Hematopoietic multipotent progenitor cell treated with erythropoietin and hydrocortisone succinate and interleukin-3 and kit ligand, for 15 days (in vitro differentiated cells): ENCODE results near the gene SPAG6.
"Not testable (repeated sequence)": the region's sequence is repeated elsewhere in the genome, so short reads cannot be mapped to it uniquely, and the experiment has no call there.

Source experiments
- DNase-seq: peaks from one replicate; pipeline ENCODE4 v3.0.0-alpha.2; 2015; ENCODE audit warnings: low spot score

SPAG6 gene

DNA sequence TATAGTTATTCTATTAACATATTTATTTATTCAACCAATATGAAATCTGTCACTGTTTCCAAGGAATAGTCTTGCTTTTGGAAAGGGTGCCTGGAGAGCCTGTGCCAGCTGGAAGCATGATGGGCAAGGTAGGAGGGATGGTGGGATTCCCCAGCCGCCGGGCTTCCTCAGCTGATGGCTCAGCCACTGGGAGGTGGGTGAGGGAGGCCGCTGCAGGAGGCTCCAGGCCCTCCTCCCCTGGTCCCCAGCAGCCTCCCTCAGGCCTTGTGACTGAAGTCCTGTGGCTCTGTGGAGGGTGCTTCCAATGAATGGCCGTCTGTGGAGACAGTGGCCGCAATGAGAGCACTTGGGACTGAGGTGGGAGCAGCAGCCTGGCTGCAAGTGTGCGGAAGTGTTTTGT lies 27.0 kb downstream of the SPAG6 start:
- DNase-seq = no peak

GRCh38 chr10:22372917-22373316 lies 27.6 kb downstream of the SPAG6 start:
- DNase-seq = no peak

- DNase-seq = no peak
Observed at GRCh38 chr10:22374489-22375126, 29.3 kb downstream of the SPAG6 start.

DNA sequence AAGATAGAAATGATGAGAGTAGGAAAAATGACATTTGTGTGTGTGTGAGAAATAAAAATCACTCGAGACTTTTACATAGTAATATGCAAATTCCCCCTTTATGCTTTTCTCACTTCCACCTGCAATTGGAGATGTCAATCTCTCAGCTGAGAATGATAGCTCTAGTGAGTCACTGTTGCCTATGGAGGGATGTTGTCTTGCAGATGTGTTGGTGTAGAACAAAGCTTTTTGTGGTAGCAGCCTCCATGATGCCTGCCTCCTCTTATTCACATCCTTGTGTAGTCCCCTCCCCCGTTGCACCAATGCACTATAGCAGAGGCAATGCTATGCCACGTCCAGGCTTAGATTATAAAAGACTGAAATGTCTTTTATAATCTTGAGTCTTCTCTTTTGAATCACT lies 33.8 kb downstream of the SPAG6 start:
- DNase-seq = no peak

- no peak for DNase-seq
Observed at GRCh38 chr10:22381262-22381661, 36.0 kb downstream of the SPAG6 start.

DNA sequence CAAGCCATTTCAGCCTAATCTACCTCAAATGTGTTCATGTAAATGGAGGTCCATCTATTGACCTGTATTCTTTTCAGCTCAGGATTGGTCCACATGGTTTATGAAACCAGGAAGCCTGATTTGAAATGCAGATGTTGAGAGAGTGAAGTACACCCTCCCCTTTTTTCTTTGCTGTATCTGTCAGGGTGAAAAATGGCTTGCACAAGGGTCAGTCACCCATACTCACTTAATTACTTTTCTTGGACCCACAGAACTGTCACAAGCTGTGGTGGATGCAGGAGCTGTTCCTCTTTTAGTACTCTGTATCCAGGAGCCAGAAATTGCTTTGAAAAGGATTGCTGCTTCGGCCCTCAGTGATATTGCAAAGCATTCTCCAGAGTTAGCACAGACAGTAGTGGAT lies 41.2 kb downstream of the SPAG6 start:
- DNase-seq = no peak

GRCh38 chr10:22389856-22390589 lies 44.7 kb downstream of the SPAG6 start:
- no peak for DNase-seq

DNA sequence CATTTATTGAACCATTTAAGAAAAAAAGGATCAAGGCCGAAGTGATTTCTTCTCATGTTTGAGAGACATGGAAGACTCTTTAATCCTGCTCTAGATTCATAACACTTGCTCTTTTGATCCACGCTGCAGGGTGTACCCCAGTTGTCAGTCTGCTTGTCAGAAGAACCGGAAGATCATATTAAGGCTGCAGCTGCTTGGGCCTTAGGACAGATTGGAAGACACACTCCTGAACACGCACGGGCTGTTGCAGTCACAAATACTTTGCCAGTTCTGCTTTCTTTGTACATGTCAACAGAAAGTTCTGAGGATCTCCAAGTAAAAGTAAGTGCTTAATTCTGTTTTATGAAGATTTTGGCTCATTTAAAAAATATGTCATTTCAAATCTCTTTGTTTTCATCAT lies 46.3 kb downstream of the SPAG6 start:
- no peak for DNase-seq

DNA sequence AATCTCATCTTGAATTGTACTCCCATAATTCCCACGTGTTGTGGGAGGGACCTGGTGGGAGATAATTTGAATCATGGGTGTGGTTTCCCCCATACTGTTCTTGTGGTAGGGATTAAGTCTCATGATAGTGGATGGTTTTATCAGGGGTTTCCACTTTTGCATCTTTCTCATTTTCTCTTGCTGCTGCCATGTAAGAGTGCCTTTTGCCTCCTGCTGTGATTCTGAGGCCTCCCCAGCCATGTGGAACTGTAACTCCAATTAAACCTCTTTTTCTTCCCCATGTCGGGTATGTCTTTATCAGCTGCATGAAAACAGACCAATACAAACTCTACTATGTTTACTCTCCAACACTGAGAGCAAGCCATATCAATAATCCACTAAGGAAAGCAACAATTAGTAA lies 50.9 kb downstream of the SPAG6 start:
- not testable (repeated sequence) for DNase-seq

- not testable (repeated sequence) for DNase-seq
Observed at GRCh38 chr10:22406916-22407315, 61.6 kb downstream of the SPAG6 start.

DNA sequence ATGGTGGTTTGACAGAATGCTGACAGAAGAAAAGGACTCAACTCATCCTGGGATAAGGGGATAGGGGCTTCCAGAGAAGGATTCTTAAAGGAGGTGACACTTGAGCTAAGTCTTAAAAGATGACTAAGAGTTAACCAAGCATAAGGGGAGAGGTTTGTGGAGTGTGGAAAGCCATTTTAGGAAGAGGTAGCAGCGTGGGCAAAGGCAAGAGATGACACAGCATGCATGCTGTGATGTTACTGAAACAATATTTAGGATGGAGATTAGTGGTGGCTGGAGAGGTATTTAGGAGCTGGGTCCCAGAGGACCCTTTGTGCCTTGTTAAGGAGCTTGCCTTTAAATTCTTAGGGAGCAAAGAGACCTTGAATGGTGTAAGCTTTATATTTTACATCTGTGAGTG lies 65.1 kb downstream of the SPAG6 start:
- no peak for DNase-seq

GRCh38 chr10:22410846-22411245 lies 65.5 kb downstream of the SPAG6 start:
- no peak for DNase-seq

GRCh38 chr10:22414146-22414545 lies 68.8 kb downstream of the SPAG6 start:
- no peak for DNase-seq

GRCh38 chr10:22415072-22415471 lies 69.8 kb downstream of the SPAG6 start:
- DNase-seq = no peak

GRCh38 chr10:22417736-22418268 lies 72.5 kb downstream of the SPAG6 start:
- DNase-seq = no peak

DNA sequence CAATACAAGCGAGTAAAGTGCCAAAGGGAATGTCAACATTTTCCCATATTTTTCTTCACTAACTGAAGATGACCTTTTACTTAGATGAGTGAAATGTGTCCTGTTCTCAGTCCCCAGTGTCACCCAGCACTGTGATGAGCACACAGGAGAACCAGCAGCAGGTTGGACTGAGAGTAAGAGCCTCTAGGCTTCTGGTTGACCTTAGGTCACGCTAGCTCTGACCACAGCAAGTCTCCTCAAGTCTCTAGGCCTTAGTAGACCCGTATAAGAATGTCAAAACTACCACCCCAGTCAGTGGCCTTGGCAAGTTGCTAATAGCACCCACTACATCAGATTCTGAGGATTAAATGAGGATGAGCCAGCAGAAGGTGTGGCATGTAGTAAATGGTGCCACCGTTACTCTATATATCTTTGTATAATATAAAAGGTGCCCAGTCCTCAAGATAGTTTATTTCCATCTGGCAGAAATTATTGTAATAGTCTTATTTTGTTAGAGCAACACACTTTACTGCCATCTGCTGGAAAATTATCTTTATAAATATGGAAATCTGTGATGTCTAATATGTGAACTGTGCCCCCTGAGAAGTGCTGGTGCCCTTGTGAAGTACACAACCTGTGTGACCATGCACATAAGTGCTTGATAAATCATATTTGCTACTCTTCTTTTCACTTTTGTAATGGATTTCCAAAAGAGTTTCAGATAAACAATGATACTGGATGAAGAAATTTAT lies 75.7 kb downstream of the SPAG6 start:
- peak; percentile 17 for DNase-seq

DNA sequence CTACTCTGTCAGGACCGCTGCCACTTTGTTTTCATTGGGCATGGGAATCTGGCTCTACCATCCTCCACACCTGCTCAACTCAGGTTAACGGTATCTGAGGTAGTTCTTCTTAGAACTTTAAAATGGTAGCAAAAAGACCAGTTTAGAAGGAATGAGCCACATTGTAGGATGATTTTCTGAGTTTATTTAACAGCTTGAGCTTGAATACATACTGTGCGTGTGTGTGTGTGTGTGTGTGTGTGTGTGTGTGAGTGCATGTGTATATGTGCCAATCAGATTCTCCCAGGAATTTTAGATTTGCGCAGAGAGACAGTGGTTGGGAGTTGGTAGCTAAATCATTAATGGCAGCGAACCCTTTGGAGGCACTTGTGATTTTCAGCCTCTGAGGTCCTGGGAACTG lies 81.4 kb downstream of the SPAG6 start:
- DNase-seq = no peak

DNA sequence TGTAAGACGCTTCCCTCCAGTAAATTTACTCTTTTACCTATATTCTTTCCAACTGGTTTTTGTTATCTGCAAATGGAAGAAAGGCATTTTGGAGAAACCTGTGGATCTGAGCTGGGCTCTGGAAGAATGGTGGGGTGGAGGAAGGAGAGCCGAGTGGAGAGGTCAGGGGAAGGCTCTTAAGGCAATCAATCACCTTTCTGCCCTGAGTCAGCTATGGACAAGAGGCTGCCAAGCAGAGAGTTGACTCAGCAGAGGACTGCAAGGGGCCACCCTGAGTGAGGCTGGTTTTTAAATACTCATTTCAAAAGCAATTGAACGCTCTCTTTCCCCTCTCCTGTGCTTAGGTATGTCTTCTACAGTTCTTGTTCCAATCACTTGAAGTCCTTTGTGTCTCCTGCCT lies 81.8 kb downstream of the SPAG6 start:
- DNase-seq = no peak

GRCh38 chr10:22427890-22428571 lies 82.7 kb downstream of the SPAG6 start:
- DNase-seq = no peak

- DNase-seq = no peak
Observed at GRCh38 chr10:22429146-22429545, 83.8 kb downstream of the SPAG6 start.

GRCh38 chr10:22429981-22430421 lies 84.7 kb downstream of the SPAG6 start:
- no peak for DNase-seq

DNA sequence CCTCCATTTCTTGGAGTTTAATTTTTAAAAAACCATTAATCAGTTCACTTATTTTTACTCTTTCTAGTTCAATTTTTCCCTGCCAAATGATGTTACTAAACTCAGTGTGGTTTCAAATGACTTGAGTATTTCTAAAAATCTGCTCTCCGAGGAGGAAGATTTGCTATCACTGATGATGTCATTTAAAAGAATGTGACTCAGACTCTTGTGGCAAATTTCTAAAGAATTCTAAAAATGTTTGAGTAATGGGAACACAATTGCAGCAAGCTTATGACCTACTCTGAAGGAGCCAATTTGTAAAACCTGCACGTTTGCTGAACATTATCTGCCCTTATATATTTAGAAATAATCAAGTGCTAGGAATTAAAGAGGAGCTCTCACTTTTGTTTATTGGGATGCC lies 88.6 kb downstream of the SPAG6 start:
- no peak for DNase-seq
